ENCODE measurements around the gene NLGN4Y.

NLGN4Y gene

DNA sequence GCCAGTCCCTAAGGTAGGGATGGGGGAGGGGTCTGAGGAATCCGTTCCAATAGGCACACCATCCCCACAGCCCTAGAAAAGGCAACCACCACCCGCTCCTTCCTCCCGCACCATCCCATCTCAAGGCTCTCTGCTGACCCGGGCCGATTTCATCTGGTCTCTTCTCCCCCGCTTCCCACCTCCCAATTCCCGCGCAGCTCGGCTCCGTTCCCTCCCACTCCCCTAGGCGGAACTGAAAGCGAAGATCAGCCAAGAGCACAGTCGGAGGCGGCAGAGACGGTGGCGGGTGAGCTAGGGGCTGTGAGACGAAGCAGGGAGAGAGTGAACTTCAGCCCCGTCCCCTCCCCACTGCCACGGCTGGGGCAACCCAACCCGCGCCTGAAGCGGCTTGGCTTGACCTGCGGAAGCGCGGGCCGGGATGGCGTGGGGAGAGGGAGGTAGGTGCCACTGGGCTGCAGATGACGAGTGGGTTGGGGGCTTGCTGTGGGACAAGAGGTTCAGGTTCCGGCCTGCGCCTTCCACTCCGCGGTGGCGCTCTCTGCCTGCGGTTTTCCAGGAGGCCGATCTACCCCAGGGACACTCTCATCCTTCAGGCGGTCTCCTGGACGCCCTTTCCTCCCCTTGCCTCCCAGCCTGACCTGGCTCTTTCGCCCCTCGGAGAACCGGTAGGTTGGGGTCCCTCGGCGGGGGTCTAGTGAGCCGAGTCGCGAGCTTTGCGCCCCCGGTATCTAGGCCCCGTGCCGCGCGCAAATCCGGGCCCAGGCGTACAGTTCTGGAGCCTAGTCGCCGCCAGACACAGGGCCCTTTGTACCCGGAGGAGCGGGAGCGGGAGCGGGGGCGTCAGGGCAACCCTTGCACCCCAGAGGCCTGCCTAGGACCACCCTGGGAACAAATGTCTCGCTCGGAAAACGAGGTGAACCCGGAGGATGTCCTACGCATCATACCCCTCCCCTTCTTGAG, at the start of gene NLGN4Y:
Gene NLGN4Y, plus strand, starts transcription at position 258 of the 960 bp plus-strand sequence. CDS start 97,591 bp downstream, outside the sequence.
- peak; percentile 24 for DNase-seq

DNA sequence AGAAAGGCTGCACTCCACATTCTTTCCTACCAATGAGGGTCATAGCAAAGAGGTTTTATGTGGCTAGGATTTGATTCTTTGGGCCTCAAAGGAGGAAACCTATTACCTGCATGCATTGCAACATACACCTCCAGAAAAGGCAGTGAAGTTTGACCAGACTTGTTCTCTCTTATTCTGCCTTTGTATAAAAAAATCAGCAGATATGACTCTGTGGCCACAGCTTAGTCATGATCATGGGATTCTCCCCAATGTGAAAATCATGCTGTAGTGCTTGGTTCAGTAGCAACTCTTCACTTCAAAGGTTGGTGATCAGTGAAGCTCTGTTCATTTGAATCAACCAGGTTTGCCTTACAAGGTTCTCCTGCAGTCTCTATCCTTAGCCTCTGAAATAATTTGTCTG, 38.4 kb upstream of the NLGN4Y start:
- no peak for DNase-seq

DNA sequence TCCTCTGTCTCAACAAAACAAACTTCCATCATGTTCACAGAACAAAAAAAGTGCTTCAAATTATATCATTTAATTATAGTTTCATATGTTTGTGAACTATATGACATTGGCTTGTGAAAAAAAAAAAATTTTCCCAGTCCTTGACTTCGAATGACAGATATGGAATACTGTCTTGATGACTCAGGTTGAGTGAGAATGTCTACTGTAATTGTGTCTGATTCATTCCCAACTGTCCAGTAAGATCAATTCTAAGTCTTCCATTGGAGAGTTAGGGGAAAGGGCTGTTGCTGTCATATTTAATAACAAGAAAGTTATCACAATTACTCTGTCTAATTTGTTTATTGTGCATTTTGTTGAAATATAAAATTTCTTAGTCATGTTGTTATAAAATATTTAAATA, 34.1 kb upstream of the NLGN4Y start:
- DNase-seq, result no peak

DNA sequence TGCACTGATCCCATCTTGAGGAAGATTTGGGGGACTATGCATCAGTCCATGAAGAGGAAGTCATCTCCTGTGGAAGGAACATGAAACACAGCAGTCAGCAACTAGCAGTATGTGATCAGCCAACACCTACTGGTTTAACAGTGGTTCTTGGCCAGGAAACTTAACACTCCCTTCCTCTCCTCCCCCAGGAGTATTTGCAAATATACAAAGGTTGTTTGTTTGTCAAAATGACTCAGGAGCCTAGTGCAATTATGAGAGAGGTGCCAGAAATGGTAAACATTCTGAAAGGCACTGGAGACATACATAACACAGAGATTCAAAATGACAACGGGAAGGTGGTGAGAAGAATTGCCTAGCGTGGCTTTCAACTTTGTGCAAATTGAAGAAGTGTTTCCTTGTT, 26.3 kb upstream of the NLGN4Y start:
- no peak for DNase-seq

GRCh38 chrY:14504592-14504991, 19.7 kb upstream of the NLGN4Y start:
- no peak for DNase-seq

GRCh38 chrY:14522379-14522950, 1.9 kb upstream of the NLGN4Y start:
- no peak for DNase-seq

GRCh38 chrY:14523491-14524271, 648 bp upstream of the NLGN4Y start:
- DNase-seq, result peak; percentile 12 to 28

DNA sequence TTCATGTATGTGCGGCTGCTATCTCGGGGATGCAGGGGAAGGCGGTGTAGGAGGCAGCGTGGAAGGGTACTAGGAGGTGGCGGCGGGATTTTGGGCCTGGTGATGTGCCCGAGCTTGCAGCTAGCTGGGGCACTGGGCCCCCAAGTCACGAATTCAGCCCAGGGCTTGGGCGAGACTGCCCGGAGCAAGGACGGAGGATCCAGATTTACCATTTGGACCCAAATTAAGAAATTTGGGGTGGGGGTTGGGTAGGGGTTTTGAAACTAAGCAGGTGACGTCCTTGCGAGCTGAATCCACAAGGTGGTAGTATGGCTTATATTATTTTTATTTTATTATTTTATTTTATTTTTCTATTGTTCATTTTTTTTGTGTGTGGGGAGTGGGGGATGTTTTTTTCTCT, 986 bp downstream of the NLGN4Y start:
- DNase-seq, result peak; percentile 8

GRCh38 chrY:14528361-14528760, 4.0 kb downstream of the NLGN4Y start:
- DNase-seq, result no peak

DNA sequence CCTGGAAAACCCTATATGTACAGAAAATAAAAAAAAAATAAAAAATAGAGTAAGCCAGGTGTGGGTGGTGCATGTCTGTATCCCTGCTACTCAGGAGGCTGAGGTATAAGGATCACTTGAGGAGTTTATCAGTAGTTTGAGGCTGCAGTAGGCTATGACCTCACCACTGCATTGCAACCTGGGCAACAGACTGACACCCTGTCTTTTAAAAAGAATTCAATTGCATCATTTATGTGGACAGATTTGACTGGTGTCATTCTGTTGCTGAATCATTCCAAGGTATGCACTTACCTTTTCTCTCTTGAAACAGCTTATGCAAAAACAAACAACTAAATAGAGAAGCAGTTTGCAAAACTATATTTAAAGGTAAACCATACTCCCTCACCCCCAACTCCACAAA, 12.4 kb downstream of the NLGN4Y start:
- DNase-seq, result no peak

DNA sequence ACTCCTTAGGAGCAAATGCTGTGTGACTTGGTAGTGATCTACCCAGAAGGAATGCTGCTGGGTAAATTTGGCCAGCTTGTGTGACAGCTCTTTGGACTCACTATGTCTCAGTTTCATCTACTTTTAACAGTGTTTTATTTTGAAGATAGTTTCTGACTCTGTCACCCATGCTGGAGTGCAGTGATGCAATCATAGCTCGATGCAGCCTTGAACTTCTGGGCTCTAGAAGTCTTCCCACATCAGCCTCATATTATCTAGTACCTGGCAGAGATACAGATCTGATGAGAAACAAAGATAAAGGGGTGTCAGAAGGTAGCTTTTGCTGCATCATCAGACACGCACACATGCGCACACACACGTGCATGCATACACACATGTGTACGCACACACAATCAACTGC, 19.2 kb downstream of the NLGN4Y start:
- DNase-seq, result no peak

GRCh38 chrY:14581294-14581693, 57.0 kb downstream of the NLGN4Y start:
- no peak for DNase-seq

- DNase-seq, result no peak
These were observed 62.4 kb downstream of the NLGN4Y start for GRCh38 chrY:14586725-14587124.

GRCh38 chrY:14601372-14601771, 77.0 kb downstream of the NLGN4Y start:
- DNase-seq, result no peak

GRCh38 chrY:14617625-14618024, 93.3 kb downstream of the NLGN4Y start:
- DNase-seq, result no peak

DNA sequence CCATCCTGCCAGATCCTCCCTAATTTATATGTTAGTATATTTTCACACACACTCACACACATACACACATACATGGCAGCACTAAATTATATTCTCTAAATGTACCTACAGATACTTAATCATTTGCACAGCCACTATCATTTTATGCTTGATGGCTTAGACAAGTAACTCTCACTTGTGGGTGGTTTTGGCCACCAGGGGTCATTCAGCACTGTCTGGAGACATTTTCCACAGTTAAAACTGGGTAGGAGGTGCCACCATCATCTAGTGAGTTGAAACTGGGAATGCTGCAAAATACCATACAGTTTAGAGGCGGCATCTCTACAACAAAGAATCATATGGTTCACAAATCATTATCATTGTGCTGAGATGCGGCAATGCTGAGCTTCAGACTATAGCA, 94.2 kb downstream of the NLGN4Y start:
- no peak for DNase-seq

GRCh38 chrY:14628208-14628607, 103.9 kb downstream of the NLGN4Y start:
- DNase-seq, result no peak

DNA sequence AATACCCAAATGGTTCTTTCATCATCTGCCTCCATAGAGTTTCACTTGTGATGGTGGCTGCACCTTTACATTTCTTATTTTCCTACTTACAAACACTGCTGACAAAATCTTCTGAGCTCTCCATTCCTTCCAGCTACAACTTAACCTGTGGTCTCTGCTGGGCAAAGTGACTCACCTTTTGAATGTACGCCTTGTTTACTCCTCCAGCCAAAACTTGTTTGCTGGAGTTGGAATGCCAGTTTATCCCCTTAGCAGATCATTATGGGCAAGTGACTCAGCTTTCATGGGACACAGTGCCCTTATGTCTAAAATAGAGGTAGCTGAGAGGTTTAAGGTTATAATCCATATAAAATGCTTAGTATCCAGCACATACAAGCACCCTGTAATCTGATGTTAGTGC, 107.3 kb downstream of the NLGN4Y start:
- no peak for DNase-seq

- no peak for DNase-seq
These were observed 109.4 kb downstream of the NLGN4Y start for GRCh38 chrY:14633718-14634117.

DNA sequence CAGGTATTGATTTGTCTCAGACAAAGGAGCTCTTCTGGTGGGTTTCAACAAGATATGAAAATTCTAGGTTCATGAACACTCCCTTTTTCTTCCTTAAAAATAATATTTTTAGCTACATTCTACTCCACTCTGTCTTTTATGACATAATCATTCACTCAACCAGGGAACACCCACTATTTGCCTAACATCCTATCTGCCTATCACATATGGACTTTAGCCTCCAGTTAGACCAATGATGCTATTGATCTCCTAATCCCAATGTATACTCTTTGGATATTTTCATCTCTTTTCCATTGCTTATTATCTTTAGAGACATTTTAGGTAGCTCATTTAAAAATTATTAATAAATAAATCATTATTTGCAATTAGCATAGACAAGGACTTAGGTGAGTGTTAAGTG, 110.6 kb downstream of the NLGN4Y start:
- no peak for DNase-seq

DNA sequence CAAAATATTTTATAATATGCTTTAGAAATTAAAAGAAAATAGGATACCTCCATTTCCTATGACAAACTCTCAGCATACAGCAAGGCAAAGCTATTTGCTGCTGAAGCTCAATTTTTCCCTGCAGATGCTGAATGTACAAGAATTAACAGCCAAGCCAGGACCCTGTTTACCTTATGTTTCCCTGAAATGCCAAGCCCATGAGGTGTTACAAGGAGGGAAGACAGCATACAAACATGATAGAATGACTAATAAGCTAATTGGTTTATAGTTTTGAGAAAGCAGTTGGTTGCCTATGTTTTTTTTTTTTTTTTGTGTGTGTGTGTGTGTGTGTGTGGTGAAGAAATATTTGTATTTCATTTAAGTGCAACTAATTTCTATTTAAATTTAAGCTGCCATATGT, 113.2 kb downstream of the NLGN4Y start:
- DNase-seq, result no peak

DNA sequence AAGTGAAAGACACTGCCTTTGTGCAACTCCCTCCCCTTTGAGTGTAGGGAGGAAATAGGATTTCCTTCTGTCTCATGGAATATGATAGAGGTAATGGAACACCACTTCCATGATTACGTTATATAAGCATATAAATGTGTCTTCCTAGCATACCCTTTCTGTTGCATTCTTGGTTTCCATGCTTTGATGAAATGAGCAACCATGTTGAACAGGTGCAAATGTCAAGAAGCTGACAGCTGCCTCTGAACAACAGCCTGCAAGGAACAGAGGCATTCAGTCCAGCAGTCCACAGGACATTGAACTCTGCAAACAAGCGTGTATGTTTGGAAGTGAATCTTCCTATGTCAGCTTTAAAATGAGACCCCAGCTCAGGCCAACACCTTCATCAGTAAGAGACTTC, 117.5 kb downstream of the NLGN4Y start:
- DNase-seq, result no peak

- DNase-seq, result no peak
These were observed 120.0 kb downstream of the NLGN4Y start for GRCh38 chrY:14644157-14644952.
